ENCODE results near the gene YBX2. TPM values are rescaled to one million over a fixed set of nuclear protein-coding genes. Genes with fewer than 3 reads are reported as not detected.

Gene YBX2
- total and polyA plus RNA-seq, 10 donors: 0.09 to 0.40 (median 0.16) TPM; not detected in 4

- Histone ChIP-seq H3K36me3 (peaks cover 0 to 47% (median 44%) of the 10 kb centered on the region in 6 donors), H3K27ac (peak overlapping the region; percentile 83 to 100 (median 98)), H3K4me1 (peaks cover 32 to 67% (median 55%) of the 10 kb centered on the region in 6 donors), H3K4me3 (peak overlapping the region; percentile 89 to 97 (median 92)), H3K27me3 (replicated peaks in 1 of 7) (no peaks in the 10 kb centered on the region), H3K9me3 (no peaks in the 10 kb centered on the region)
- WGBS, 5 donors: 0 to 1% (median 0%) methylated on average over 14 of the region's 14 CpGs
- intact Hi-C loops (cut with DNase I; ENCODE audit: low total_unique reads): loop anchor here (10.0 kb wide), 1 partner anchor 264 kb away; the partner anchor contains the start of gene SLC16A11
- DNase-seq: peak; percentile 91
- TF ChIP-seq CTCF (IDR thresholded peaks at IDR 0.05 in 8 of 11, conservative IDR thresholded peaks at IDR 0.05 in 3 of 11): no peak
- peak in 2 of 3 donors; percentile 59 to 69 for TF ChIP-seq POLR2AphosphoS5 (IDR thresholded peaks at IDR 0.05)
- no peak for TF ChIP-seq POLR2A (IDR thresholded peaks at IDR 0.05)
Observed at GRCh38 chr17:7308625-7309433, 14.4 kb upstream of the YBX2 start.

GRCh38 chr17:7307686-7308624 is 13.5 kb upstream of the YBX2 start:
- peaks cover 29 to 58% (median 47%) of the 10 kb centered on the region in 6 donors for H3K4me1 ChIP-seq
- peak; percentile 91 for DNase-seq

DNA sequence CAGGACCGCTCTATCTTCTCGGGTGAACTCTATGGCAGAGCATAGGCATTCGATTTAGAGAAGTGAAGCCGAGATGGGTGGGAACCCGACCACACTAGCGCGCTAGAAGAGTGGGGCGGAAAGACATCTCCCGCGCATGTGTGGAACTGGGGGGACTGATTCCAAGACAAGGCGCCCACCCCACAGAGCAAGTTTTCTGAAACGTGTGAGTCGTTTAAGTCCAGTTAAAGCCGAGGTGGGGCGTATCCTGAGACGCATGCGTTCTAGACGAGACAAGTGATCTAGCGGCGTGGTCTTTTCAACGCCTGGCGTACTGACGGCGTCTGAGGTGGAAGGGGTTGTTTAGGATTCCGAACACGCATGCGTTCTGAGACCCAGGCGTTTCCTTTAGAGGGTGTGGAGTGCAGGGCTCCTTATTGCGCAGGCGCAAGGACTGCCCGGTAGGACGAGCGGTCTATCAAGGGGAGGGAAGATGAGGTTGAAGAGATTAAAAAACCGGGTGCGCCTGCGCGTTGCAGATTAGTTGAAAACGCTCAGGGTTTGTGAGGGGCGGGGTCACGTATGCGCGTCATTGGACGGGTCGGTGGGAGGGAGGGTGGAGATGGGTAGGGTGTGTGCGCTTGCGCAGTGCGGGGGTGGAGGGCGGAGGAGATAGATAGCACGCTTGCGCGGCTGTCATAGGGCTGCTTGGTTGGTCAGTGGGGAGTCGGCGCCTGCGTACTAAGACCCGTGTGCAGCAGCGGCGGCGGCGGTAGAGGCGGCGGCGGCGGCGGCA is 12.7 kb upstream of the YBX2 start, which contains the start of gene EIF5A:
Gene EIF5A, plus strand, starts transcription at position 718 of the 775 bp plus-strand sequence. CDS start 2,008 bp downstream, outside the sequence.
- Histone ChIP-seq H3K36me3 (peaks cover 0 to 30% (median 27%) of the 10 kb centered on the region in 6 donors), H3K9me3 (no peaks in the 10 kb centered on the region), H3K27me3 (replicated peaks in 1 of 7) (no peaks in the 10 kb centered on the region), H3K4me1 (peaks cover 26 to 50% (median 39%) of the 10 kb centered on the region in 6 donors), H3K27ac (peak within 1 kb of the TSS; percentile 83 to 100 (median 98)), H3K4me3 (peak within 1 kb of the TSS; percentile 89 to 97 (median 92))
- intact Hi-C loops (cut with DNase I; ENCODE audit: low total_unique reads): loop anchor here (10.0 kb wide), 1 partner anchor 262 kb away; the partner anchor contains the start of gene SLC16A11
- peak; percentile 100 for DNase-seq
- TF ChIP-seq POLR2AphosphoS5 (IDR thresholded peaks at IDR 0.05) (peak; percentile 97 to 98 (median 98)), CTCF (IDR thresholded peaks at IDR 0.05 in 8 of 11, conservative IDR thresholded peaks at IDR 0.05 in 3 of 11) (no peak), POLR2A (IDR thresholded peaks at IDR 0.05) (peak; percentile 76 to 94 (median 91))
- 0 to 1% (median 0%) methylated on average over 54 to 64 of the region's 64 CpGs for WGBS, 5 donors

More at GRCh38 chr17:7307686-7308624, 13.5 kb upstream of the YBX2 start:
- Histone ChIP-seq H3K27ac (peak overlapping the region; percentile 83 to 100 (median 98)), H3K4me3 (peak overlapping the region; percentile 89 to 97 (median 92)), H3K27me3 (replicated peaks in 1 of 7) (no peaks in the 10 kb centered on the region), H3K9me3 (no peaks in the 10 kb centered on the region), H3K36me3 (peaks cover 0 to 38% (median 36%) of the 10 kb centered on the region in 6 donors)
- intact Hi-C loops (cut with DNase I; ENCODE audit: low total_unique reads): loop anchor here (10.0 kb wide), 1 partner anchor 263 kb away; the partner anchor contains the start of gene SLC16A11
- WGBS, 5 donors: 0 to 1% (median 0%) methylated on average over 29 to 104 of the region's 104 CpGs
- TF ChIP-seq POLR2AphosphoS5 (IDR thresholded peaks at IDR 0.05) (peak in 2 of 3 donors; percentile 3 to 40), CTCF (IDR thresholded peaks at IDR 0.05 in 8 of 11, conservative IDR thresholded peaks at IDR 0.05 in 3 of 11) (peak in 4 of 11 experiments; percentile 8 to 22 (median 10)), POLR2A (IDR thresholded peaks at IDR 0.05) (no peak)

Measured in spleen (tissue), 11 donors.